Stimulated activated effector memory CD8-positive, alpha-beta T cell treated with anti-CD3 and anti-CD28 coated beads, Interleukin-12 subunit alpha, Interleukin-12 subunit beta, amount 100 ng/mL, for 72 hours (primary cell): Measurements from ENCODE around the gene RRN3.
"Not testable (repeated sequence)": the region's sequence is repeated elsewhere in the genome, so short reads cannot be mapped to it uniquely, and the experiment has no call there.

Experiments used
- ATAC-seq: fragments of 150-1000 bp; cut with Tn5 transposase; 2 replicates; pipeline ENCODE4 v1.10.0; 2021
- DNase-seq, 2 donors: peaks; one replicate each; pipeline ENCODE4 v3.0.0; 2021 to 2022; ENCODE audit warnings: low spot score in 2 of 2
- H3K27ac Mint-ChIP-seq: one replicate; pipeline ENCODE4 v1.8.0; 2022; ENCODE audit warnings: mild to moderate bottlenecking, mixed read lengths
- H3K36me3 Mint-ChIP-seq: one replicate; pipeline ENCODE4 v1.8.0; 2022; ENCODE audit warnings: mild to moderate bottlenecking, mixed read lengths
- H3K4me1 Mint-ChIP-seq: one replicate; pipeline ENCODE4 v1.8.0; 2022; ENCODE audit warnings: mixed read lengths
- H3K4me3 Mint-ChIP-seq: one replicate; pipeline ENCODE4 v1.8.0; 2022; ENCODE audit warnings: mild to moderate bottlenecking, mixed read lengths
- H3K9me3 Mint-ChIP-seq: one replicate; pipeline ENCODE4 v1.8.0; 2022; ENCODE audit warnings: mixed read lengths

Gene RRN3

DNA sequence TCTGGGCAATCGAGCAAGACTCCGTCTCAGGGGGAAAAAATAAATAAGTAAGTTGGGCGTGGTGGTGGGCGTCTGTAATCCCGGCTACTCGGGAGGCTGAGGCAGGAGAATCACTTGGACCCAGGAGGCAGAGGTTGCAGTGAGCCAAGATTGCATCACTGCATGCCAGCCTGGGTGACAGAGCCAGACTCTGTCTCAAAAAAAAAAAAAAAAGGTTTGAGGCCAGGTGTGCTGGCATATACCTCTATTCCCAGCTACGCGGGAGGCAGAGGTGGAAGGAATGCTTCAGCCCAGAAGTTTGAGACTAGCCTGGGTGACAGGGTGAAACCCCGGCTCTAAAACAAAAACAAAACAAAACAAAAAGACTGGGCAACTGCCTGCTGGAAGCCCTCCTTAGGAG is 48.8 kb downstream of the RRN3 start:
- not testable (repeated sequence) for H3K4me1 Mint-ChIP-seq, ATAC-seq, H3K9me3 Mint-ChIP-seq, DNase-seq, H3K4me3 Mint-ChIP-seq
- peak overlapping the region; percentile 8 for H3K27ac Mint-ChIP-seq
- peaks cover 78% of the 10 kb centered on the region for H3K36me3 Mint-ChIP-seq

- H3K27ac Mint-ChIP-seq: peak overlapping the region; percentile 45
- DNase-seq (no peak), ATAC-seq (no peak)
- peaks cover 87% of the 10 kb centered on the region for H3K36me3 Mint-ChIP-seq
- H3K4me1 Mint-ChIP-seq: no peaks in the 10 kb centered on the region
- no peaks in the 10 kb centered on the region for H3K9me3 Mint-ChIP-seq
- no peak overlapping the region for H3K4me3 Mint-ChIP-seq
Measured at GRCh38 chr16:15044286-15044685, 49.8 kb downstream of the RRN3 start.

DNA sequence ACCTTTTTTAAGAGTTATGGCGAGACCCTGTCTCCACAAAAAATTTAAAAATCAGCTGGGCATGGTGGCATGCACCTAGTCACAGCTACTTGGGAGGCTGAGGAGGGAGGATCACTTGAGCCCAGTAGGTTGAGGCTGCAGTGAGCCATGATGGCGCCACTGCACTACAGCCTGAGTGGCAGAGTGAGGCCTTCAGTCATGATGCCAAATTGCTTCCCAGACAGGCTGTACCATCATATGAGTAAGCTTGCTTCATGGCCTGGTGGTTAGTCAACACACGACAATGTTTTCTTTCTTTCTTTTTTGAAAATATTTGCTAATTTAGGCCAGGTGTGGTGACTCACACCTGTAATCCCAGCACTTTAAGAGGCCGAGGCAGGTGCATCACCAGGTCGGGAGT is 50.7 kb downstream of the RRN3 start:
- Mint-ChIP-seq H3K9me3 (no peaks in the 10 kb centered on the region), H3K4me3 (no peak overlapping the region), H3K36me3 (peaks cover 97% of the 10 kb centered on the region), H3K27ac (no peak overlapping the region), H3K4me1 (no peaks in the 10 kb centered on the region)
- DNase-seq (no peak), ATAC-seq (no peak)

- DNase-seq (no peak), ATAC-seq (no peak)
- Mint-ChIP-seq H3K4me1 (no peaks in the 10 kb centered on the region), H3K4me3 (no peak overlapping the region), H3K27ac (no peak overlapping the region), H3K9me3 (no peaks in the 10 kb centered on the region), H3K36me3 (peaks cover 99% of the 10 kb centered on the region)
Measured at GRCh38 chr16:15041271-15042004, 52.6 kb downstream of the RRN3 start.

GRCh38 chr16:15038689-15039088 is 55.4 kb downstream of the RRN3 start:
- ATAC-seq (no peak), DNase-seq (no peak)
- H3K36me3 Mint-ChIP-seq: peaks cover 100% of the 10 kb centered on the region
- no peak overlapping the region for H3K27ac Mint-ChIP-seq
- no peak overlapping the region for H3K4me3 Mint-ChIP-seq
- H3K4me1 Mint-ChIP-seq: no peaks in the 10 kb centered on the region
- no peaks in the 10 kb centered on the region for H3K9me3 Mint-ChIP-seq

GRCh38 chr16:15037745-15038144 is 56.3 kb downstream of the RRN3 start:
- Mint-ChIP-seq H3K9me3 (no peaks in the 10 kb centered on the region), H3K4me3 (no peak overlapping the region), H3K4me1 (peaks cover under 1% of the 10 kb centered on the region), H3K36me3 (peaks cover 100% of the 10 kb centered on the region), H3K27ac (no peak overlapping the region)
- DNase-seq: no peak
- ATAC-seq: no peak

DNA sequence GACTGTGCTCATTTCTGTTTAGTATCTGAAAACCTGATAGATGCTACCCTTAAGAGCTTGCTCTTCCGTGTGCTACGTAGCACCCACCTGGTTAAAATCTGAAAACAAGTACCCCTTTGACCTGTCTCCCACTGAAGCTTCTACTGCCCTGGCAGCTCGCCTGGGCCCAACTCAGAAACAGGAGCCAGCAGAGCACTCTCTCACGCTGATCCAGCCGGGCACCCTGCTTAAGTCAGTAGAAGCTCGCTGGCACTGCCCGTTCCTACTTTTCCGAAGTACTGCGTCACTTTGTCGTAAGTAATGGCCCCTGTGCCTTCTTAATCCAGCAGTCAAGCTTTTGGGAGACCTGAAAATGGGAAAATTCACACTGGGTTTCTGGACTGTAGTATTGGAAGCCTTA is 57.1 kb downstream of the RRN3 start:
- no peak overlapping the region for H3K4me3 Mint-ChIP-seq
- peaks cover 6% of the 10 kb centered on the region for H3K4me1 Mint-ChIP-seq
- ATAC-seq (no peak), DNase-seq (no peak)
- H3K36me3 Mint-ChIP-seq: peaks cover 100% of the 10 kb centered on the region
- no peak overlapping the region for H3K27ac Mint-ChIP-seq
- no peaks in the 10 kb centered on the region for H3K9me3 Mint-ChIP-seq

DNA sequence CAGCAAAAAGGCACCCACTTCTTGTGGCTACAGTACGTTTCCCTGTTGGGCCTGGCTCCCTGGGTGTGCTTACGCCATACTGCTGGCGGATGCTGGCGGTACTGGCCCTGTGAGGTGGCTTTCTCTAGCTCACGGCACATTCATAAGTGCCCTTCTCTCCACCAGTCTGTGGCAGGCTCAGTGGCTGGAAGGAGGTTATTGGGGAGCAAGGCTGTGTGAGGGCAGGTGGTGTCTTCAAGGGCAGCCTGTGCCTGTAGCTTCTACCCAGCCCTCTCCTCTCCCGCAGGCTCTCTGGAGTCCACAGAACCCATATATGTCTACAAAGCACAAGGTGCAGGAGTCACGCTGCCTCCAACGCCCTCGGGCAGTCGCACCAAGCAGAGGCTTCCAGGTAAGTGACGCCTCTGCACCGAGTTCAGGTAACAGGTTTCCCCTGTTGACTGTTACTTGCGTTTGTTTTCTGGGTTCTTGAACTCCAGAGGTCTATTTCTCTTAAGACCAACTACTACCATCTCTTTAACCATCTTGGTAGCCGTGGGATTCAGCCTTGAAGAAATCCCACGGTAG is 58.8 kb downstream of the RRN3 start:
- no peak overlapping the region for H3K27ac Mint-ChIP-seq
- ATAC-seq (no peak), DNase-seq (no peak)
- no peaks in the 10 kb centered on the region for H3K9me3 Mint-ChIP-seq
- H3K4me3 Mint-ChIP-seq: no peak overlapping the region
- peaks cover 98% of the 10 kb centered on the region for H3K36me3 Mint-ChIP-seq
- H3K4me1 Mint-ChIP-seq: peaks cover 19% of the 10 kb centered on the region

DNA sequence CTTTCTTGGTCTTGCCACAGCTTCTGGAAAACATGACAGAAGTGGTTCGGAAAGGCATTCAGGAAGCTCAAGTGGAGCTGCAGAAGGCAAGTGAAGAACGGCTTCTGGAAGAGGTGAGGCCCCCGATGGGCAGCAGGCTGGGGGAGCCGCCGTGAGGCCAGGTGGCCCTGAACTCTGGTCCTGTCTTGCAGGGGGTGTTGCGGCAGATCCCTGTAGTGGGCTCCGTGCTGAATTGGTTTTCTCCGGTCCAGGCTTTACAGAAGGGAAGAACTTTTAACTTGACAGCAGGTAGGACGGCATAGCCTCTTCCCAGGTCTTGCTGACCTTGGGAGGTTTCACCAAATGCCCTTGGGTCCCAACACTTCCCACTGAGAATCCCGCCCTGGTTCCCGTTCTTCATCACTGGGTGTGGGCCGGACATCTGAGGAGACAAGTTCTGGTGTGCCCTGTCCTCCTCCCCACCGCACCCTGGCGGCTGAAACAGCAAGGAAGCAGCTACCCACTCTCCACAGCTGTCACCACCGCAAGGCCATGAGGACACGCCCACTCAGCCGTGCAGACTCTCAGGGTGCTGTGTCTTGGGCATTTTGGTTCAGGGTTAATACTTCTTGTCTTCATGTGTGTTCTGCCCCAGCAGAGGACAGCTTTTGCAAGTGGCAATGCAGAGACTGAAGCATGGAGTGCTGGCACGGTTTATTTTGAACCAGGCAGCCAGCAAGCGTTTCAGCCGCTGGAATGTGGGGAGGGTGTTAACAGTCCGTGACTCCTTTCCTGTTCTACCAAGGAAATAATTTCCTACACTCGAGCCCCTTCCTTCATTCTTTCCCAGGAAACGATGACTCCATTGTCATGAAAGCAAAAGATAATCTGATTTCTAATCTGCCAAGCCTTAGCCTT is 59.6 kb downstream of the RRN3 start:
- Mint-ChIP-seq H3K27ac (no peak overlapping the region), H3K4me1 (peaks cover 19% of the 10 kb centered on the region), H3K36me3 (peaks cover 96% of the 10 kb centered on the region), H3K4me3 (no peak overlapping the region), H3K9me3 (no peaks in the 10 kb centered on the region)
- DNase-seq (no peak), ATAC-seq (no peak)

DNA sequence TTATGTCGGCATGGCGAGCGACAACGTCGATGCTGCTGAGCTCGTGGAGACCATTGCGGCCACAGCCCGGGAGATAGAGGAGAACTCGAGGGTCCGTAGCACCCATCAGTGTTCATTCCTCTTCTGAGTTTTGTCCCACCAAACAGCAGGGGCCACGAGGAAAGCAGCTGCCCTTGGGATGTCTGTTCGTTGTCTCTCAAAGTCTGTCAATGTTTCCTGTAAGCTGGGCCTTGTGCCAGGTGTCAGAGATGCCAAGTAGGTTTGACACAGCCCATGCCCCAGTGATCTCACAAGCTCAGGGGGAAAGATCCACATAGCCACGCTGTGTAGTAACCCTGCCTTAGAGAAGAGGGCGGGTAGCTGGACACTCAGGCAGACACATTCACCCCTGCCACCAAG is 60.8 kb downstream of the RRN3 start:
- H3K4me3 Mint-ChIP-seq: no peak overlapping the region
- H3K4me1 Mint-ChIP-seq: peaks cover 27% of the 10 kb centered on the region
- peaks cover 96% of the 10 kb centered on the region for H3K36me3 Mint-ChIP-seq
- ATAC-seq: no peak
- no peak overlapping the region for H3K27ac Mint-ChIP-seq
- no peaks in the 10 kb centered on the region for H3K9me3 Mint-ChIP-seq
- DNase-seq: no peak

GRCh38 chr16:15032547-15033308 is 61.3 kb downstream of the RRN3 start:
- Mint-ChIP-seq H3K9me3 (no peaks in the 10 kb centered on the region), H3K27ac (peak overlapping the region; percentile 34), H3K4me1 (peaks cover 33% of the 10 kb centered on the region), H3K4me3 (no peak overlapping the region), H3K36me3 (peaks cover 96% of the 10 kb centered on the region)
- DNase-seq (no peak), ATAC-seq (no peak)

- DNase-seq (no peak), ATAC-seq (no peak)
- Mint-ChIP-seq H3K36me3 (peaks cover 96% of the 10 kb centered on the region), H3K4me3 (no peak overlapping the region), H3K27ac (peak overlapping the region; percentile 78), H3K4me1 (peaks cover 35% of the 10 kb centered on the region), H3K9me3 (no peaks in the 10 kb centered on the region)
Measured at GRCh38 chr16:15031586-15031985, 62.5 kb downstream of the RRN3 start.

DNA sequence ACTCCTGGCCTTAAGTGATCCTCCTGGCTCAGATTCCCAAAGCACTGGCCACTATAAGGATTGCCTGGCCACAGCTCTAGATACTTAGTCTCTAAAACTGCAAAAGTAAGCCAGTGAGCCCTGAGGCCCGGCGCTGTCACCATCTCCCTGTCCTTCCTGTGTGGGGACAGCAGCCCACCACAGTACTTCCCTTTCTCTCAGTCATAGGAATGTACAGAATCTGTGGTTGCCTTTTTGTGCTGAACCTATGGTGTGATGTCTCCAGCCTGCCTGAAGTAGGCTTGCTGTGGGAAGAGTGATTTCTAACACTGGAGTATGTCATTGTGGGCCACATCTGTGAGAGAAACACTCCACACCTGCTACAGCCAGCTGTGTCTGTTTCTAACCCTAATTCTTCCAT is 62.9 kb downstream of the RRN3 start:
- peaks cover 35% of the 10 kb centered on the region for H3K4me1 Mint-ChIP-seq
- no peak overlapping the region for H3K4me3 Mint-ChIP-seq
- H3K27ac Mint-ChIP-seq: peak overlapping the region; percentile 78
- H3K9me3 Mint-ChIP-seq: no peaks in the 10 kb centered on the region
- H3K36me3 Mint-ChIP-seq: peaks cover 96% of the 10 kb centered on the region
- peak; percentile 64 for ATAC-seq
- no peak for DNase-seq

DNA sequence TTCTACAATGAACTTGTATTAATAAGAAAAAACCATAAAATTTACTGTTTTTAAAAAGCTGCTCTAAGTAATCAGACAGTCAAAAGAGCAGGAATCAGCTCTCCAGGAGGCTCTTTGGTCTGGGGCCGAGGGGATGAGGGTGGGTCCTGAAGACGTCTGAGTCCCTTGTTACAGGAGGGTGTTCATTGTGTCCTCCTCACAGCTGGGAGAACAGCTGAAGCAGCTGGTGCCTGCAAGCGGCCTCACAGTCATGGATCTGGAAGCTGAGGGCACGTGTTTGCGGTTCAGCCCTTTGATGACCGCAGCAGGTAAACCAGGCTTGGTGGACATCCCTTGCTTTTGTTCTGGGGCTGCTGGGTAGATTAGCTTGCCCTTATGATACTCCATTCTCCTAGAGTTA is 64.3 kb downstream of the RRN3 start:
- not testable (repeated sequence) for H3K4me3 Mint-ChIP-seq, H3K9me3 Mint-ChIP-seq, H3K27ac Mint-ChIP-seq, ATAC-seq, DNase-seq
- Mint-ChIP-seq H3K4me1 (peaks cover 44% of the 10 kb centered on the region), H3K36me3 (peaks cover 96% of the 10 kb centered on the region)
